CD14-positive monocyte (primary cell): ENCODE results near the gene MISP3. TPM values are rescaled to one million over a fixed set of nuclear protein-coding genes. Genes with fewer than 3 reads are reported as not detected.

ENCODE experiments used
- DNase-seq, 3 donors: peaks; one replicate each; pipeline ENCODE4 v3.0.0-alpha.2; 2011 to 2022
- H2AFZ ChIP-seq: 2 replicates; pipeline ENCODE4 v1.6.0; 2012; ENCODE audit warnings: mild to moderate bottlenecking, low read depth, low read length, inconsistent platforms; ENCODE audit not compliant: insufficient read depth, poor library complexity, severe bottlenecking
- H3K27ac ChIP-seq, 2 donors: 1 replicate in 1 of 2; 2 replicates in 1 of 2; pipeline ENCODE4 v1.5.1; 2012 to 2013; ENCODE audit warnings: low read length in 2 of 2, control low read depth in 1 of 2, inconsistent platforms in 1 of 2, low read depth in 1 of 2, mild to moderate bottlenecking in 1 of 2
- H3K27me3 ChIP-seq, 2 donors: one replicate each; pipeline versions ENCODE4 v1.6.0 to v1.6.1; 2011 to 2013; ENCODE audit warnings: low read length in 2 of 2; ENCODE audit not compliant: control insufficient read depth in 2 of 2, insufficient read depth in 2 of 2
- H3K36me3 ChIP-seq, 2 donors: replicated peaks in 1 of 2; 1 replicate in 1 of 2; 2 replicates in 1 of 2; pipeline versions ENCODE4 v1.5.1 to v1.6.1; 2012 to 2013; ENCODE audit warnings: low read length in 2 of 2, control low read depth in 1 of 2, inconsistent platforms in 1 of 2, mild to moderate bottlenecking in 1 of 2; ENCODE audit not compliant: insufficient read depth in 2 of 2, control insufficient read depth in 1 of 2
- H3K4me1 ChIP-seq, 2 donors: 1 replicate in 1 of 2; 2 replicates in 1 of 2; pipeline versions ENCODE4 v1.5.1 to v1.6.1; 2012 to 2013; ENCODE audit warnings: low read length in 2 of 2, control low read depth in 1 of 2, inconsistent platforms in 1 of 2, mild to moderate bottlenecking in 1 of 2, moderate library complexity in 1 of 2; ENCODE audit not compliant: insufficient read depth in 2 of 2, control insufficient read depth in 1 of 2
- H3K4me2 ChIP-seq: replicated peaks from 2 replicates; pipeline ENCODE3; 2012; ENCODE audit warnings: low read length, moderate library complexity, mild to moderate bottlenecking; ENCODE audit not compliant: poor library complexity, severe bottlenecking; ENCODE audit errors: extremely low read depth
- H3K4me3 ChIP-seq, 3 experiments: fragments of 200-600 bp in 1 of 3; sonication (generic) in 1 of 3; replicated peaks in 1 of 3; 1 replicate in 2 of 3; 2 replicates in 1 of 3; pipeline ENCODE4 v1.5.1; 2011 to 2013; ENCODE audit warnings: low read length in 3 of 3, mild to moderate bottlenecking in 3 of 3, control low read depth in 2 of 3, low read depth in 2 of 3, inconsistent platforms in 1 of 3, moderate library complexity in 1 of 3
- H3K79me2 ChIP-seq: 2 replicates; pipeline ENCODE4 v1.6.0; 2012; ENCODE audit warnings: mild to moderate bottlenecking, control low read depth, inconsistent platforms, low read length, moderate library complexity; ENCODE audit not compliant: insufficient read depth
- H3K9ac ChIP-seq: 2 replicates; pipeline ENCODE4 v1.6.0; 2017; ENCODE audit warnings: low read length, mild to moderate bottlenecking; ENCODE audit not compliant: insufficient read depth, poor library complexity, severe bottlenecking
- H3K9me3 ChIP-seq, 2 donors: replicated peaks in 1 of 2; 1 replicate in 1 of 2; 2 replicates in 1 of 2; pipeline versions ENCODE4 v1.5.1 to v1.6.1; 2012 to 2013; ENCODE audit warnings: low read length in 2 of 2, control low read depth in 1 of 2; ENCODE audit not compliant: control insufficient read depth in 1 of 2, insufficient read depth in 1 of 2
- H4K20me1 ChIP-seq: 2 replicates; pipeline ENCODE4 v1.6.0; 2012; ENCODE audit warnings: mild to moderate bottlenecking, low read length, control low read depth, moderate library complexity; ENCODE audit not compliant: insufficient read depth
- H3K27ac Mint-ChIP-seq, 7 donors: one replicate each; pipeline ENCODE4 v1.8.0; 2020; ENCODE audit warnings: mild to moderate bottlenecking in 7 of 7, mixed read lengths in 7 of 7, moderate library complexity in 6 of 7, inconsistent platforms in 2 of 7
- H3K27me3 Mint-ChIP-seq, 3 donors: one replicate each; pipeline ENCODE4 v1.8.0; 2021 to 2022; ENCODE audit warnings: low read depth in 3 of 3, mild to moderate bottlenecking in 3 of 3, mixed read lengths in 3 of 3, moderate library complexity in 3 of 3, inconsistent platforms in 1 of 3
- H3K36me3 Mint-ChIP-seq, 2 donors: one replicate each; pipeline ENCODE4 v1.8.0; 2020; ENCODE audit warnings: mixed read lengths in 2 of 2, inconsistent platforms in 1 of 2, mild to moderate bottlenecking in 1 of 2
- H3K4me1 Mint-ChIP-seq: one replicate; pipeline ENCODE4 v1.8.0; 2020; ENCODE audit warnings: mild to moderate bottlenecking, mixed read lengths
- H3K4me3 Mint-ChIP-seq, 2 donors: one replicate each; pipeline ENCODE4 v1.8.0; 2020; ENCODE audit warnings: mild to moderate bottlenecking in 2 of 2, mixed read lengths in 2 of 2, moderate library complexity in 1 of 2
- H3K9me3 Mint-ChIP-seq, 7 donors: one replicate each; pipeline ENCODE4 v1.8.0; 2020 to 2022; ENCODE audit warnings: mixed read lengths in 7 of 7, mild to moderate bottlenecking in 6 of 7, moderate library complexity in 6 of 7, inconsistent platforms in 2 of 7
- whole genome bisulfite sequencing: methylation state at CpG from one replicate; pipeline ENCODE4 v1.1.5; 2013; ENCODE audit warnings: missing lambda C conversion rate; ENCODE audit not compliant: insufficient coverage; 5-methylcytosine and 5-hydroxymethylcytosine counted together
- intact Hi-C, 2 donors: fragments of 100-400 bp; cut with micrococcal nuclease; formaldehyde crosslinking; loops; one replicate each; pipeline versions ENCODE4 v1.15.0 to v1.15.1; 2023
- polyA plus RNA-seq, 3 donors: library from polyadenylated mRNA; depleted of rRNA in 1 of 3; unstranded in 2 of 3; stranded (reverse) in 1 of 3; fragments of 300-500 nt in 2 of 3; fragments of >200 nt in 1 of 3; fragmentation: Illumina TruSeq in 2 of 3; gene quantifications; 1 replicate in 2 of 3; 2 replicates in 1 of 3; pipeline ENCODE4 v1.2.3, GENCODE V29; 2012 to 2021
- TF ChIP-seq, protein P1 (sequence below): fragments of 200-600 bp; IDR thresholded peaks from one replicate; pipeline ENCODE4 v1.8.0; 2022; ENCODE audit warnings: antibody characterized with exemption, mild to moderate bottlenecking

The MISP3 gene
- polyA plus RNA-seq, 3 donors = 0.42 to 0.77 (median 0.52) TPM

DNA sequence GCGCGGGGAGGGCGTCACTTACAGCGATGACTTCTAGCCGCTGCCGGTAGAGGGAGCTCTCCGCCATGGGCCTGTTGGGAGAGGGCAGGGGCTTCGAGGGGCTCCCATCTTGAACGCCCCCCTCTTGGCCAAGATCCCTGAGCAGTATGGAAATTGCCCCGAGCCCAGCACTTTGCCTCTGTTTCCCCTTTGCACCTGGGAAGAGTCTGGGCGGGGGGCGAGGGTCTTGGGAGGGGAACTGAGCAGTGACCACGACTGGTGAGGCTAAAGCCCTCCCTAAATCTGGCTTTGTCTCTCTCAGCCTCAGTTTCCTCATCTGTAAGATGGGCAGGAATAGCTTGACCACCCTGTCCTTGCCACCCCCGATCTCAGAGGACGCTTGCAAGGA is 13.5 kb upstream of the MISP3 start:
- no peak overlapping the region for H2AFZ ChIP-seq
- TF ChIP-seq, protein P1, sequence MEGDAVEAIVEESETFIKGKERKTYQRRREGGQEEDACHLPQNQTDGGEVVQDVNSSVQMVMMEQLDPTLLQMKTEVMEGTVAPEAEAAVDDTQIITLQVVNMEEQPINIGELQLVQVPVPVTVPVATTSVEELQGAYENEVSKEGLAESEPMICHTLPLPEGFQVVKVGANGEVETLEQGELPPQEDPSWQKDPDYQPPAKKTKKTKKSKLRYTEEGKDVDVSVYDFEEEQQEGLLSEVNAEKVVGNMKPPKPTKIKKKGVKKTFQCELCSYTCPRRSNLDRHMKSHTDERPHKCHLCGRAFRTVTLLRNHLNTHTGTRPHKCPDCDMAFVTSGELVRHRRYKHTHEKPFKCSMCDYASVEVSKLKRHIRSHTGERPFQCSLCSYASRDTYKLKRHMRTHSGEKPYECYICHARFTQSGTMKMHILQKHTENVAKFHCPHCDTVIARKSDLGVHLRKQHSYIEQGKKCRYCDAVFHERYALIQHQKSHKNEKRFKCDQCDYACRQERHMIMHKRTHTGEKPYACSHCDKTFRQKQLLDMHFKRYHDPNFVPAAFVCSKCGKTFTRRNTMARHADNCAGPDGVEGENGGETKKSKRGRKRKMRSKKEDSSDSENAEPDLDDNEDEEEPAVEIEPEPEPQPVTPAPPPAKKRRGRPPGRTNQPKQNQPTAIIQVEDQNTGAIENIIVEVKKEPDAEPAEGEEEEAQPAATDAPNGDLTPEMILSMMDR = peak; percentile 86
- no peak overlapping the region for H3K4me3 ChIP-seq
- peaks cover 6 to 9% of the 10 kb centered on the region in 2 donors for H3K4me1 ChIP-seq
- Mint-ChIP-seq H3K4me1 (peaks cover 23% of the 10 kb centered on the region), H3K27me3 (peaks cover 53 to 71% (median 70%) of the 10 kb centered on the region in 3 donors), H3K9me3 (peaks cover 0 to 10% (median 1%) of the 10 kb centered on the region in 7 donors), H3K27ac (no peak overlapping the region), H3K36me3 (peaks cover 4 to 7% of the 10 kb centered on the region in 2 donors), H3K4me3 (peak overlapping the region in 1 of 2 donors; percentile 79)
- no peak overlapping the region for H3K27ac ChIP-seq
- H3K79me2 ChIP-seq = no peaks in the 10 kb centered on the region
- H3K27me3 ChIP-seq = peaks cover 16 to 54% of the 10 kb centered on the region in 2 donors
- H3K9ac ChIP-seq = no peak overlapping the region
- peak overlapping the region; percentile 5 for H3K4me2 ChIP-seq
- no peaks in the 10 kb centered on the region for H4K20me1 ChIP-seq
- peaks cover 0 to 3% of the 10 kb centered on the region in 2 donors for H3K9me3 ChIP-seq
- 4% methylated on average over 9 of the region's 15 CpGs for WGBS
- DNase-seq = peak in 1 of 3 donors; percentile 39
- intact Hi-C loops = no loop called here
- no peaks in the 10 kb centered on the region for H3K36me3 ChIP-seq

DNA sequence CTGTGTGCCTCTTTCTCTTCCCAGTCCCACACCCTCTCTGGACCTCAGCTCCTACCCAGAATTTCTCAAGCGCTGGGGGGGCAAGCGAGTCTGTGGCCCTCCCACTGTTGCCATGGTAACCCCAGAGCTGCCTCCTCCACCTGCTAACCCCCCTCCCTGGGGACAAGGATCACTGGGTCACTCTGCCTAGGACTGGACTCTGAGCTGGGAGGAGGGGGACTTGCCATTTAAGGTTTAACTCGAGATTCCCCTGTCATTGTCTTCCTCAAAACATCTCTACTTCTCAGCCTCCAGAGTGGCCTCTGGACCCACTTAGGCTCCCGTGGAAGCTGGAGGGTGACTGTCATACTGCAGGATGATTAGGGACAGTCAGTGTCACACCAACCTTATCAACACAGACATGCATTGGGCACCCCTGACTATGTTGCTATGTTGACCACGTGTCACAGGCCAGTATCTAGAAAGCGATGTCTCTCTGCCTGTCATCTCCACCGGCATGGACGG is 12.9 kb upstream of the MISP3 start:
- Histone ChIP-seq H3K79me2 (no peaks in the 10 kb centered on the region), H3K9ac (no peak overlapping the region), H3K27me3 (peaks cover 16 to 52% of the 10 kb centered on the region in 2 donors), H3K4me2 (no peak overlapping the region), H3K4me3 (no peak overlapping the region), H2AFZ (no peak overlapping the region), H3K27ac (no peak overlapping the region), H3K36me3 (no peaks in the 10 kb centered on the region), H3K9me3 (peaks cover 0 to 3% of the 10 kb centered on the region in 2 donors), H3K4me1 (peaks cover 6 to 9% of the 10 kb centered on the region in 2 donors), H4K20me1 (no peaks in the 10 kb centered on the region)
- peaks cover 20% of the 10 kb centered on the region for H3K4me1 Mint-ChIP-seq
- peaks cover 47 to 65% (median 64%) of the 10 kb centered on the region in 3 donors for H3K27me3 Mint-ChIP-seq
- peaks cover 4 to 7% of the 10 kb centered on the region in 2 donors for H3K36me3 Mint-ChIP-seq
- TF ChIP-seq, protein P1 = no peak
- peak overlapping the region in 1 of 7 donors; percentile 80 for H3K27ac Mint-ChIP-seq
- no peak for DNase-seq
- intact Hi-C loops = no loop called here
- peak overlapping the region in 1 of 2 donors; percentile 62 for H3K4me3 Mint-ChIP-seq
- H3K9me3 Mint-ChIP-seq = peaks cover 0 to 10% (median 1%) of the 10 kb centered on the region in 7 donors
- WGBS = 43% methylated on average over 3 of the region's 8 CpGs
